Bronchial epithelial cell (primary cell): ENCODE measurements around the gene ST8SIA4. TPM values are rescaled to one million over a fixed set of nuclear protein-coding genes. Genes with fewer than 3 reads are reported as not detected.

Source experiments
- DNase-seq: peaks from one replicate; pipeline ENCODE4 v3.0.0-alpha.2; 2010; ENCODE audit warnings: low read depth
- FAIRE-seq: peaks from 2 replicates; lab custom pipeline; 2011; peaks lifted over from hg19 to GRCh38; lab: Jason Lieb, UNC
- H3K27me3 ChIP-seq: 2 replicates; pipeline ENCODE4 v1.5.1; 2011; ENCODE audit warnings: low read length; ENCODE audit not compliant: control insufficient read depth, insufficient read depth
- H3K36me3 ChIP-seq: 2 replicates; pipeline ENCODE4 v1.5.1; 2011; ENCODE audit warnings: low read length; ENCODE audit not compliant: control insufficient read depth, insufficient read depth
- H3K4me3 ChIP-seq: 2 replicates; pipeline ENCODE4 v1.5.1; 2011; ENCODE audit warnings: mild to moderate bottlenecking, low read depth, low read length, control low read depth
- total RNA-seq: library from RNA; depleted of rRNA; stranded (reverse); fragments of >200 nt; gene quantifications from 2 replicates; pipeline ENCODE4 v1.2.1, GENCODE V29; 2014
- TF ChIP-seq, protein P1 (sequence below): IDR thresholded peaks from 2 replicates; pipeline ENCODE4 v1.5.1; 2011; ENCODE audit warnings: mild to moderate bottlenecking, moderate library complexity, low read length, control low read depth, inconsistent platforms; ENCODE audit not compliant: insufficient read depth, severe bottlenecking

Gene ST8SIA4
- total RNA-seq, 1 donor from 2014 or later = under 0.01 TPM

GRCh38 chr5:100842080-100842479, 61.0 kb downstream of the ST8SIA4 start:
- TF ChIP-seq, protein P1, sequence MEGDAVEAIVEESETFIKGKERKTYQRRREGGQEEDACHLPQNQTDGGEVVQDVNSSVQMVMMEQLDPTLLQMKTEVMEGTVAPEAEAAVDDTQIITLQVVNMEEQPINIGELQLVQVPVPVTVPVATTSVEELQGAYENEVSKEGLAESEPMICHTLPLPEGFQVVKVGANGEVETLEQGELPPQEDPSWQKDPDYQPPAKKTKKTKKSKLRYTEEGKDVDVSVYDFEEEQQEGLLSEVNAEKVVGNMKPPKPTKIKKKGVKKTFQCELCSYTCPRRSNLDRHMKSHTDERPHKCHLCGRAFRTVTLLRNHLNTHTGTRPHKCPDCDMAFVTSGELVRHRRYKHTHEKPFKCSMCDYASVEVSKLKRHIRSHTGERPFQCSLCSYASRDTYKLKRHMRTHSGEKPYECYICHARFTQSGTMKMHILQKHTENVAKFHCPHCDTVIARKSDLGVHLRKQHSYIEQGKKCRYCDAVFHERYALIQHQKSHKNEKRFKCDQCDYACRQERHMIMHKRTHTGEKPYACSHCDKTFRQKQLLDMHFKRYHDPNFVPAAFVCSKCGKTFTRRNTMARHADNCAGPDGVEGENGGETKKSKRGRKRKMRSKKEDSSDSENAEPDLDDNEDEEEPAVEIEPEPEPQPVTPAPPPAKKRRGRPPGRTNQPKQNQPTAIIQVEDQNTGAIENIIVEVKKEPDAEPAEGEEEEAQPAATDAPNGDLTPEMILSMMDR = no peak
- no peak overlapping the region for H3K4me3 ChIP-seq

DNA sequence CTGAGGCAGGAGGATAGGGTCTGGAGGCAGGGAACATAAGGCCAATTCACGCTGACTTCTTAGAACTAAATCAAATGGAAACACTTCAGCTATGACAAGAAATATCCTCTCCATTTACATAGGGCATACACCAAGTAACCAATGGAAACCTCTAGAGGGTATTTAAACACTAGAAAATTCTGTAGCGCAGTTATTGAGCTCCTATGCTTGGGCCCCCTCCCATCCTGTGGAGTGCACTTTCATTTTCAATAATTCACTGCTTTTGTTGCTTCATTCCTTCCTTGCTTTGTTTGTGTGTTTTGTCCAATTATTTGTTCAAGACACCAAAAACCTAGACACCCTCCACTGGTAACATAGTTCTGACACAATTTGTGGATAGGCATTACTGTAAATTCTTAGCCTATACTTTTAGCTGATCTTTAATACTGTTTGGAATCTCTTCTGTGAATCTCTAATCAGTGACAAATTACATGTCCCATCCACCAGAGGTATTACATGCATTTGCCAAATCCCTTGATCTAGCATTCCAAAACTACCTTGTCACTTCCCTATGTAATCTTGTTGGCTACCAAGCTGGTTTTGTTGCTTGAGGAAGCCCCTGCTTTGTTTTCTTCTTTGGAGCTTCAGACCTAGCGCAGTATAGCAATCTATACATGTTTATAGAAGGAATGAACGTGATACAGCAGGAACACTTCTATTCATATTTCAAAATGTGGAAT, 61.6 kb downstream of the ST8SIA4 start:
- Histone ChIP-seq H3K36me3 (no peaks in the 10 kb centered on the region), H3K27me3 (no peaks in the 10 kb centered on the region), H3K4me3 (no peak overlapping the region)
- TF ChIP-seq, protein P1 = no peak
- FAIRE-seq (no peak), DNase-seq (peak; percentile 54)

More at GRCh38 chr5:100842080-100842479, 61.0 kb downstream of the ST8SIA4 start:
- Histone ChIP-seq H3K36me3 (no peaks in the 10 kb centered on the region), H3K27me3 (no peaks in the 10 kb centered on the region)
- FAIRE-seq = no peak
- no peak for DNase-seq

- Histone ChIP-seq H3K27me3 (no peaks in the 10 kb centered on the region), H3K4me3 (no peak overlapping the region), H3K36me3 (no peaks in the 10 kb centered on the region)
- TF ChIP-seq, protein P1 = no peak
- DNase-seq = no peak
- no peak for FAIRE-seq
Measured at GRCh38 chr5:100840789-100841188, 62.3 kb downstream of the ST8SIA4 start.

DNA sequence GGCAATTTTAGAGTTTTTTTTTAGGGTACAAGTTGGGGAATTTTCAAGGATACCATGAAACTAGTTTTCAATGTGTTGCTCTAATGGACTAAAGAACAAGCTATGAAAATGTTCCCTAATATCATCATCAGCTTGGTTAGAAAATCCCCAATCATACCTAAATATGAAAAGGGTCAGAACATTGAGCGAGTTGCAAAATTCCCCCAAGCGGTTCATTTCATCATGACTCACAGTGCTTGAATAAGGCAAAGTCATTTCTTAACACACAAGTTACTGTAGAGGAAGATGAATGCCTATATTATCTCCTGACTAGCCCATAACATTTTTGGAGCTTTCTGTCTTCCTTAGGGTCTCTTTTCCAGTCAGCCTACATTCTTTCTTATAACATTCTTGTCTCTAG, 62.7 kb downstream of the ST8SIA4 start:
- DNase-seq = peak; percentile 84
- no peaks in the 10 kb centered on the region for H3K36me3 ChIP-seq
- H3K27me3 ChIP-seq = no peaks in the 10 kb centered on the region
- TF ChIP-seq, protein P1 = no peak
- no peak for FAIRE-seq
- H3K4me3 ChIP-seq = no peak overlapping the region

DNA sequence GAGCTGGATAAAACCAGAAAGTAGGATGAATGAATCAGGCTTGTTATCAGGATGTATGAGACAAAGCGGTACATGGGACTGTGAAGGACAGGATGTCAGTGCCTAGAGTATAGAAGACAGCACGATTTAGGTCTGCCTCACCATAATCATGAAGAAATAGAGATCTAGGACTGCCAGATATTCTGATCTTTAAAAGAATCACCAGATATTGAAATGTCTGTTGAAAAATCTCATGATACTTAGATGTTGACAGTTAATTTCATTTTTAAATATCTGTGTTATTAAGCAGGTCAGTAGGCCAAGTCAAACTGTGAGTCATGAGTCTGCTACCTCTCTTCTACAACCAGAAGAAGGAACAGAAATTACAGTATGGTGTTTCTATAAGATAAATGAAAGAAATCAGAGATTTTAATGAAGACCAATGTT, 65.0 kb downstream of the ST8SIA4 start:
- Histone ChIP-seq H3K4me3 (no peak overlapping the region), H3K27me3 (no peaks in the 10 kb centered on the region), H3K36me3 (no peaks in the 10 kb centered on the region)
- FAIRE-seq = no peak
- peak; percentile 28 for DNase-seq
- TF ChIP-seq, protein P1 = no peak

GRCh38 chr5:100834519-100834918, 68.6 kb downstream of the ST8SIA4 start:
- DNase-seq (no peak), FAIRE-seq (no peak)
- TF ChIP-seq, protein P1 = no peak
- H3K4me3 ChIP-seq = no peak overlapping the region
- H3K27me3 ChIP-seq = no peaks in the 10 kb centered on the region
- no peaks in the 10 kb centered on the region for H3K36me3 ChIP-seq
